ENCODE measurements around the gene AKAP8. TPM values are rescaled to one million over a fixed set of nuclear protein-coding genes. Genes with fewer than 3 reads are reported as not detected.

AKAP8 gene
- total and polyA plus RNA-seq, 9 of the 15 experiments (the other 6 are each of a cell fraction or from before 2014, with no cell fraction given): 3.4 to 56.5 (median 15.0) TPM

DNA sequence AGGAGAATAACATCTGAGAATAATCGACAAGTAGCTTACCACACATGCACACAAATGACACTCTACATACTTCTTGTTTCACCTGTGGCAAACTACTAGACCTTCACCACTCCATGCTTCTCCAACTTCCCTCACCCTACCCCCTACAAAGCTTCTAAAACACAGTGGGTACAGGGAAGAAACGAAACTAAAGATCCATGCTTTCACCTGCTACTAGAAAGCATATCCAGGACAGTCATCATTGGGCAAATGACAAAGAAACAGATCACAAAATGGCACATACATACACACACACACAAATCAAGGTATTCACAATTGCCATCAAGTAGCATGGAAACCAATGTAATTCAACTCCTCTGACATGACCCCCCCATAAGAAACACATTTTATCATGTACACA is 57.8 kb downstream of the AKAP8 start:
- Histone ChIP-seq H2AFZ (ENCODE audit: low read depth, low read length) (no peak overlapping the region), H3K4me2 (ENCODE audit: insufficient read depth, low read length) (peak overlapping the region; percentile 71), H3K9ac (ENCODE audit: insufficient read depth in 1 of 2, low read depth in 2 of 2, low read length in 2 of 2) (peak overlapping the region in 1 of 2 experiments; percentile 50; a peak in 2 of 4 replicates), H4K20me1 (replicated peaks; ENCODE audit: control insufficient read depth, insufficient read depth, low read length) (peaks cover 83% of the 10 kb centered on the region), H3K79me2 (ENCODE audit: control insufficient read depth, insufficient read depth, low read length) (peaks cover 98% of the 10 kb centered on the region), H3K27me3 (ENCODE audit: control insufficient read depth in 2 of 2, insufficient read depth in 2 of 2, low read length in 2 of 2) (no peaks in the 10 kb centered on the region), H3K4me1 (replicated peaks in 1 of 2; ENCODE audit: control insufficient read depth in 2 of 2, insufficient read depth in 2 of 2, low read length in 2 of 2) (peaks cover 18 to 38% of the 10 kb centered on the region in 2 experiments), H3K36me3 (ENCODE audit: control insufficient read depth, insufficient read depth, low read length) (peaks cover 19% of the 10 kb centered on the region), H3K4me3 (no peak overlapping the region), H3K9me1 (ENCODE audit: control insufficient read depth, insufficient read depth, low read length) (peaks cover 21% of the 10 kb centered on the region), H3K9me3 (replicated peaks; ENCODE audit: control insufficient read depth, insufficient read depth, low read depth, low read length) (no peaks in the 10 kb centered on the region), H3K27ac (ENCODE audit: extremely low read depth, low read depth, low read length) (peak overlapping the region; percentile 62)
- ChIA-PET CTCF (ENCODE audit: low intra/inter-chr PET ratio) (no interaction called here), POLR2A (interaction anchor here (0.5 to 1.6 kb wide), 5 partner anchors 8 to 216 kb away, joined by 3 to 9 read pairs (median 5); no protein-coding TSS in a partner anchor)
- TF ChIP-seq XRCC4 (IDR thresholded peaks at IDR 0.05; ENCODE audit: extremely low read depth, insufficient read depth, insufficient read length) (no peak), HDGF (IDR thresholded peaks at IDR 0.05) (0 out of 2 replicates have a peak, but pooled peaks have one; percentile 58), SMARCA5 (IDR thresholded peaks at IDR 0.05) (0 out of 2 replicates have a peak, but pooled peaks have one; percentile 20), ZNF444 (CRISPR knock-in tag; IDR thresholded peaks at IDR 0.05) (no peak), ARHGAP35 (IDR thresholded peaks at IDR 0.05; ENCODE audit: partially characterized antibody) (peak; percentile 10), NFRKB (IDR thresholded peaks at IDR 0.05; ENCODE audit: low read depth) (peak; percentile 51; the same call in 1 of the 2 replicates)
- DNase-seq (ENCODE audit: extremely low read depth in 1 of 4, low spot score in 3 of 4) (no peak), FAIRE-seq (no peak), ATAC-seq (no peak; the same call in 2 of the 3 replicates)
- in situ Hi-C loops (cut with MboI) (no loop called here), intact Hi-C loops (cut with micrococcal nuclease) (loop anchor here (5.0 kb wide), 1 partner anchor 39 kb away; no protein-coding TSS in a partner anchor)
- TSS peak; percentile 3 for BruUV-seq (replicated peaks)
- WGBS (ENCODE audit: insufficient coverage, low coverage, missing lambda C conversion rate): 19% methylated on average over 2 of the region's 2 CpGs

DNA sequence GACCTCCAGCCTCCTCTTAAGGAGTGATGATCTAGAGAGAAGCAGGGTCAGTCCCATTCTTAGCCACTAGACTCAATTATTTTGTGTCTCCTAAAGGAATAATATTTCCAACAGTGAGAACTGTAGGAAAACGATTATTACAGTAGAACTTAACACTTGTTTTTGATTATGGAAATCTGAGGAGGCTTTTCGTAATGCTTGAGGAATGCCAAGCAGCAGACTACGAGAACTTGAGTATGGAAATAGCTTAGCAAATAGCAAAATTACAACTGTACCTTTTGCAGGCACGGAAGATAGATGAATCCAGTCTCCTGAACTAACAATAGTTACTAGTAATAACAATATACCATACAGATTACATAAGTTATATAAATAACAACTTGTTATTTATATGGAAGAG is 59.5 kb downstream of the AKAP8 start:
- in situ Hi-C loops (cut with MboI) (no loop called here), intact Hi-C loops (cut with micrococcal nuclease) (loop anchor here (5.0 kb wide), 1 partner anchor 38 kb away; no protein-coding TSS in a partner anchor)
- Histone ChIP-seq H4K20me1 (replicated peaks; ENCODE audit: control insufficient read depth, insufficient read depth, low read length) (peaks cover 87% of the 10 kb centered on the region), H3K9me3 (replicated peaks; ENCODE audit: control insufficient read depth, insufficient read depth, low read depth, low read length) (no peaks in the 10 kb centered on the region), H3K79me2 (ENCODE audit: control insufficient read depth, insufficient read depth, low read length) (peaks cover 98% of the 10 kb centered on the region), H3K4me2 (ENCODE audit: insufficient read depth, low read length) (no peak overlapping the region), H3K36me3 (ENCODE audit: control insufficient read depth, insufficient read depth, low read length) (peaks cover 19% of the 10 kb centered on the region), H3K4me3 (no peak overlapping the region), H3K4me1 (replicated peaks in 1 of 2; ENCODE audit: control insufficient read depth in 2 of 2, insufficient read depth in 2 of 2, low read length in 2 of 2) (peaks cover 20 to 30% of the 10 kb centered on the region in 2 experiments), H3K27ac (ENCODE audit: extremely low read depth, low read depth, low read length) (no peak overlapping the region), H3K9ac (ENCODE audit: insufficient read depth in 1 of 2, low read depth in 2 of 2, low read length in 2 of 2) (no peak overlapping the region), H2AFZ (ENCODE audit: low read depth, low read length) (no peak overlapping the region), H3K9me1 (ENCODE audit: control insufficient read depth, insufficient read depth, low read length) (peaks cover 18% of the 10 kb centered on the region), H3K27me3 (ENCODE audit: control insufficient read depth in 2 of 2, insufficient read depth in 2 of 2, low read length in 2 of 2) (no peaks in the 10 kb centered on the region)
- ATAC-seq (no peak), DNase-seq (ENCODE audit: extremely low read depth in 1 of 4, low spot score in 3 of 4) (no peak), FAIRE-seq (no peak)
- 70% methylated on average over 4 of the region's 4 CpGs for WGBS (ENCODE audit: insufficient coverage, low coverage, missing lambda C conversion rate)
- ChIA-PET POLR2A (interaction anchor here (1.4 kb wide), 1 partner anchor 14 kb away, joined by 5 read pairs; no protein-coding TSS in a partner anchor), CTCF (ENCODE audit: low intra/inter-chr PET ratio) (no interaction called here)
- BruUV-seq (replicated peaks): no TSS peak
- no peak for TF ChIP-seq ZNF134 (CRISPR knock-in tag; conservative IDR thresholded peaks at IDR 0.05)
- no peak for TF ChIP-seq ZNF24 (IDR thresholded peaks at IDR 0.05)
- TF ChIP-seq AFF4 (CRISPR knock-in tag; IDR thresholded peaks at IDR 0.05): no peak
- TF ChIP-seq NRF1 (conservative IDR thresholded peaks at IDR 0.05 in 1 of 2, IDR thresholded peaks at IDR 0.05 in 1 of 2): no peak
- TF ChIP-seq SRSF7 (optimal IDR thresholded peaks at IDR 0.05; ENCODE audit: low read depth, low read length): no peak
- TF ChIP-seq ETV1 (tag; conservative IDR thresholded peaks at IDR 0.05; ENCODE audit: low read depth): no peak
- no peak for TF ChIP-seq E2F1 (CRISPR knock-in tag; IDR thresholded peaks at IDR 0.05)
